Brain microvascular endothelial cell (primary cell): ENCODE results near the gene GPATCH11.

Source experiments
- DNase-seq: peaks from one replicate; pipeline ENCODE4 v3.0.0-alpha.2; 2020
- H3K27ac ChIP-seq: fragments of 250-450 bp; sonication (Bioruptor Pico); 2 replicates; pipeline ENCODE4 v1.5.1; 2020; ENCODE audit warnings: mild to moderate bottlenecking, moderate library complexity
- H3K27me3 ChIP-seq: fragments of 250-450 bp; sonication (Bioruptor Pico); replicated peaks from 2 replicates; pipeline ENCODE4 v1.5.1; 2020; ENCODE audit warnings: mild to moderate bottlenecking
- H3K36me3 ChIP-seq: fragments of 250-450 bp; sonication (Bioruptor Pico); replicated peaks from 2 replicates; pipeline ENCODE4 v1.5.1; 2020; ENCODE audit warnings: mild to moderate bottlenecking
- H3K4me3 ChIP-seq: 2 replicates; pipeline ENCODE4 v1.5.1; 2011; ENCODE audit warnings: low read depth, mild to moderate bottlenecking, control low read depth, low read length, moderate library complexity
- in situ Hi-C: cut with HindIII; loops from 2 replicates; pipeline ENCODE4 v1.10.0; 2017; ENCODE audit warnings: low sequenced_read_pairs, low pct_ligation_motif_present
- TF ChIP-seq, protein P1 (sequence below): IDR thresholded peaks from 2 replicates; pipeline ENCODE4 v1.5.1; 2011; ENCODE audit warnings: low read depth, mild to moderate bottlenecking, moderate library complexity, low read length, control low read depth, inconsistent platforms; ENCODE audit errors: missing control alignments

Gene GPATCH11

DNA sequence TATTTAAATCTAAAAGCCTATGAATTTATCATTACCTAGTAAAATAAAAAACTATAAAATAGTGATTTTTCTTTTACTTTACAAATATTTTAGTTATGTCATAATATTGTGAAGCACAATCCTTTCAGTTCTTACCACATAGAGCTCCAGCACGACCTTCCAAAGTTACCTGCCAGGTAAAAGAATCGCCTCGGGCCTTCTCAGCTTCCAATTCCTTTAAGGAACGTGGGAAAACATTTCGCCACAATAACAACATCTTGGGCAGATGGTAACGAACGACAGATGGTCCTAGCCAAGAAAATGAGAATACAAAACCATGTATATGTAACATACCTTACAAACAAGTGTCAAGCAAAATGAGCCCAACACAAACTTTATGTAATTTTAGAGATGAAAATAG lies 23.9 kb upstream of the GPATCH11 start:
- TF ChIP-seq, protein P1, sequence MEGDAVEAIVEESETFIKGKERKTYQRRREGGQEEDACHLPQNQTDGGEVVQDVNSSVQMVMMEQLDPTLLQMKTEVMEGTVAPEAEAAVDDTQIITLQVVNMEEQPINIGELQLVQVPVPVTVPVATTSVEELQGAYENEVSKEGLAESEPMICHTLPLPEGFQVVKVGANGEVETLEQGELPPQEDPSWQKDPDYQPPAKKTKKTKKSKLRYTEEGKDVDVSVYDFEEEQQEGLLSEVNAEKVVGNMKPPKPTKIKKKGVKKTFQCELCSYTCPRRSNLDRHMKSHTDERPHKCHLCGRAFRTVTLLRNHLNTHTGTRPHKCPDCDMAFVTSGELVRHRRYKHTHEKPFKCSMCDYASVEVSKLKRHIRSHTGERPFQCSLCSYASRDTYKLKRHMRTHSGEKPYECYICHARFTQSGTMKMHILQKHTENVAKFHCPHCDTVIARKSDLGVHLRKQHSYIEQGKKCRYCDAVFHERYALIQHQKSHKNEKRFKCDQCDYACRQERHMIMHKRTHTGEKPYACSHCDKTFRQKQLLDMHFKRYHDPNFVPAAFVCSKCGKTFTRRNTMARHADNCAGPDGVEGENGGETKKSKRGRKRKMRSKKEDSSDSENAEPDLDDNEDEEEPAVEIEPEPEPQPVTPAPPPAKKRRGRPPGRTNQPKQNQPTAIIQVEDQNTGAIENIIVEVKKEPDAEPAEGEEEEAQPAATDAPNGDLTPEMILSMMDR: no peak
- Histone ChIP-seq H3K27me3 (no peaks in the 10 kb centered on the region), H3K4me3 (no peak overlapping the region), H3K36me3 (peaks cover 48% of the 10 kb centered on the region), H3K27ac (no peak overlapping the region)
- no peak for DNase-seq
- in situ Hi-C loops: no loop called here

DNA sequence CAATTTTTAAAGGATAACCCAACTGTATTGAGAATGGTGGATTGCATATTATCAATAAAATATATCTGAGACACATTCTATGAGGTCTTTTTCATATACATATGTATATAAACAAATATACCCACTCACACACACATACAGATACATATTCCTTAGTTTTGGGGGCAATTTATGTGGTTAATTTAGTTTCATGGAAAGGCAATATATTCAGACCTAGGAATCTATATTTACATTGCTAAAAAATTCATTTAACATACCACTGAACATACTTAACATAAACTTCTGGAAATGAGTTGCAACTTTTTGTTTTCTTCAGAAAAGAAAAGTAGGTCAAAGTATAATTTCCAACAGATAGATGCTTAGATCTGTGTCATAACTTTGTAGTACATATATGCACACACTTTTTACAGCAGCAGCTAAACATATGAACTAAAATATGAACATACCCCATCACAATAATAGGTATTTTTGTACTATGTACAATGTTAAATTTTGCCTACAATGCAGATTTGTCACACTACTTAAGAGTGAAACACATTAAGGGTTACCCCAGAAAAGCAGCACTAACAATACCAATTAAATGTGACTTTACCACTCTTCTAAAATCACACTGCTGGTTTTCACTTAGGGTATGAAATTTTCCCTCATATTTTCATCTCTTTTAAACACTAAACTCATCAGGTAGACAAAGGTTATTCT lies 23.2 kb upstream of the GPATCH11 start:
- no peak overlapping the region for H3K27ac ChIP-seq
- H3K36me3 ChIP-seq: peaks cover 48% of the 10 kb centered on the region
- H3K27me3 ChIP-seq: no peaks in the 10 kb centered on the region
- in situ Hi-C loops: no loop called here
- DNase-seq: no peak
- no peak overlapping the region for H3K4me3 ChIP-seq
- TF ChIP-seq, protein P1: no peak

DNA sequence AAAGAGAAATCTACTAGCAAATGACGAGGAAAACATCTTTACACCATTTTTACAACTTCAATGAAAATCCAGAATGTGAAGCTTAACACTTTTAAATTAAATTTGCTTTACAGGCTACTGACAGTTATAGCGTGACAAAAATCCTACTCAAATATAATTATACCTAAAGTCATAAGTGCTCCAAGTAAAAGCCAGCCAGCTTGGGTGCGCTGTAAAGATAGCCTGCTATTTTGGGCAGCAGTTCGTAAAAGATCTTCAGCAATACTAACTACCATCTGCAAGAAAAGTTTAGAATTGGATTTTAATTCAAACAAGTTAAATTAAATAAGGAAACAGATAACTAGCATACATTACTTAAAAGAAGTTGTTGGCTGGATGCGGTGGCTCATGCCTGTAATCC lies 22.5 kb upstream of the GPATCH11 start:
- in situ Hi-C loops: no loop called here
- H3K27me3 ChIP-seq: no peaks in the 10 kb centered on the region
- no peak overlapping the region for H3K4me3 ChIP-seq
- no peak for DNase-seq
- TF ChIP-seq, protein P1: no peak
- H3K36me3 ChIP-seq: peaks cover 44% of the 10 kb centered on the region
- no peak overlapping the region for H3K27ac ChIP-seq

DNA sequence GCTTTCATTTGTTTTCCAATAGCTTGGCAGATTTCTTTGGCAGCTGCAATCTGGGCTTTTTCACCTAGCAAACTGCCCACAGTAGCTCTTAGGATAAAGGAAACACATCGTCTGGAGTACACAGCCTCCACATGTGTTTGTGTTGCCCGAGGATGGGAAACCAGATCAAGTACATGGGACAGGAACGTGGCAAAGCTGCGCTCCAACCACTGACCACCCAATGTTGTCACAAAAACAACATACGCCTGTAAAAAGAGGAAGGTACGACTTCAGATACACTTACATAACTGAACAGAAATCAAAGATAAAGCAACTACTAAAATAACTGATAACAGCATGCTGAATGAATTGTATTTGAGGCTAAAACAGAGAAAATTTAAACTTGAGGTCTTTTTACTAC lies 15.6 kb upstream of the GPATCH11 start:
- peaks cover 26% of the 10 kb centered on the region for H3K36me3 ChIP-seq
- in situ Hi-C loops: no loop called here
- DNase-seq: no peak
- no peak overlapping the region for H3K27ac ChIP-seq
- H3K4me3 ChIP-seq: no peak overlapping the region
- no peaks in the 10 kb centered on the region for H3K27me3 ChIP-seq
- TF ChIP-seq, protein P1: no peak

DNA sequence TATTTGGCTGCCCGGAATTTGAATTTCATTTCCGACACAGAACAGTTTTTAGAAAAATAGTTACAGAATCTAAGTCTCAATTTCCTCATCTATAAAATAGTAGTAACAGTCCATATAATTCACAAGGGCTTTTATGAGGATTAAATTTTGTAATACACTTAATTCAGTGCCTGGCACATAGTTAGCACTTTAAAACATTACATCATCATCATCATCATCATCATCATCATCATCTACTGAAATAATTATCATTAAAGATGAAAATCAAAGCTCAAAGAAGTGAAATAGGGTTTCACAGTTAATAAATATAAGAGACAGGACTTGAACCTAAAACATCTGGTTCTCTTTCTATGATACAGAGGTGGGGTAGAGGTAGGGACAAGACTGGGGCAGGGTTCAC lies 13.4 kb upstream of the GPATCH11 start:
- H3K4me3 ChIP-seq: no peak overlapping the region
- TF ChIP-seq, protein P1: no peak
- no peak overlapping the region for H3K27ac ChIP-seq
- no peak for DNase-seq
- H3K27me3 ChIP-seq: no peaks in the 10 kb centered on the region
- in situ Hi-C loops: no loop called here
- peaks cover 15% of the 10 kb centered on the region for H3K36me3 ChIP-seq

DNA sequence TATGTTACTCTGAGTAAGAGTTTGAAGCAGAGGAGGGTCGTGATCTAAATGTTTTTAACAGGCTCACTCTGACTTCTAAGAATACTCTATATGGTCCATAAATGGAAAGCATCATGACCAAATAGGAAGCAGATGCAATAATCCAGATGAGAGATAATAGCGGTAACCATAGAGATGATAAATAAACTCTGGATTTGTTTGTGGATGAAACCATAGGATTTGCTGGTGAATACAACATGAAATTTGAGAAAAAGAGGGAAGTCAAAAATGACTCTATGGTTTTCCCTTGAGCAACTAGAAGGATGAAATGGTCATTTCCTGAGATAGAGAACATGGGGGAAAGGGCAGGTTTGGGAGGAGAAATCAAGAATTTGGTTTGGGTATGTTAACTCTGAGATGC lies 4.1 kb upstream of the GPATCH11 start:
- H3K36me3 ChIP-seq: peaks cover 9% of the 10 kb centered on the region
- H3K4me3 ChIP-seq: no peak overlapping the region
- no peak overlapping the region for H3K27ac ChIP-seq
- no peak for DNase-seq
- TF ChIP-seq, protein P1: no peak
- in situ Hi-C loops: no loop called here
- H3K27me3 ChIP-seq: no peaks in the 10 kb centered on the region
